T-helper 1 cell treated with Interleukin-12 subunit alpha and Interleukin-12 subunit beta and Interleukin-4 antibody, amounts not matched to agents 30 μg/mL and 1 μg/mL, for 36 hours (primary cell): ENCODE results near the gene GPR42.
"Not testable (repeated sequence)": the region's sequence is repeated elsewhere in the genome, so short reads cannot be mapped to it uniquely, and the experiment has no call there.

Experiments used
- H3K27ac Mint-ChIP-seq: one replicate; pipeline ENCODE4 v1.8.0; 2021; ENCODE audit warnings: mild to moderate bottlenecking, mixed read lengths
- H3K27me3 Mint-ChIP-seq: one replicate; pipeline ENCODE4 v1.8.0; 2021; ENCODE audit warnings: low read depth, mixed read lengths
- H3K36me3 Mint-ChIP-seq: one replicate; pipeline ENCODE4 v1.8.0; 2021; ENCODE audit warnings: low read depth, mixed read lengths
- H3K4me1 Mint-ChIP-seq: one replicate; pipeline ENCODE4 v1.8.0; 2021; ENCODE audit warnings: low read depth, mixed read lengths
- H3K4me3 Mint-ChIP-seq: one replicate; pipeline ENCODE4 v1.8.0; 2021; ENCODE audit warnings: mild to moderate bottlenecking, moderate library complexity, mixed read lengths
- H3K9me3 Mint-ChIP-seq: one replicate; pipeline ENCODE4 v1.8.0; 2021; ENCODE audit warnings: mixed read lengths

The GPR42 gene

GRCh38 chr19:35389192-35389861 is 18.5 kb downstream of the GPR42 start:
- H3K4me1 Mint-ChIP-seq: no peaks in the 10 kb centered on the region
- H3K36me3 Mint-ChIP-seq: peaks cover 2% of the 10 kb centered on the region
- no peaks in the 10 kb centered on the region for H3K27me3 Mint-ChIP-seq
- H3K4me3 Mint-ChIP-seq: no peak overlapping the region
- peaks cover 8% of the 10 kb centered on the region for H3K9me3 Mint-ChIP-seq
- no peak overlapping the region for H3K27ac Mint-ChIP-seq

- H3K27ac Mint-ChIP-seq: no peak overlapping the region
- H3K4me3 Mint-ChIP-seq: no peak overlapping the region
- no peaks in the 10 kb centered on the region for H3K36me3 Mint-ChIP-seq
- no peaks in the 10 kb centered on the region for H3K9me3 Mint-ChIP-seq
- H3K4me1 Mint-ChIP-seq: no peaks in the 10 kb centered on the region
- H3K27me3 Mint-ChIP-seq: no peaks in the 10 kb centered on the region
These were observed 22.2 kb downstream of the GPR42 start for GRCh38 chr19:35392742-35393715.

GRCh38 chr19:35395382-35396199 is 24.7 kb downstream of the GPR42 start:
- H3K27ac Mint-ChIP-seq: no peak overlapping the region
- H3K4me3 Mint-ChIP-seq: no peak overlapping the region
- no peaks in the 10 kb centered on the region for H3K27me3 Mint-ChIP-seq
- H3K9me3 Mint-ChIP-seq: no peaks in the 10 kb centered on the region
- H3K4me1 Mint-ChIP-seq: no peaks in the 10 kb centered on the region
- no peaks in the 10 kb centered on the region for H3K36me3 Mint-ChIP-seq

DNA sequence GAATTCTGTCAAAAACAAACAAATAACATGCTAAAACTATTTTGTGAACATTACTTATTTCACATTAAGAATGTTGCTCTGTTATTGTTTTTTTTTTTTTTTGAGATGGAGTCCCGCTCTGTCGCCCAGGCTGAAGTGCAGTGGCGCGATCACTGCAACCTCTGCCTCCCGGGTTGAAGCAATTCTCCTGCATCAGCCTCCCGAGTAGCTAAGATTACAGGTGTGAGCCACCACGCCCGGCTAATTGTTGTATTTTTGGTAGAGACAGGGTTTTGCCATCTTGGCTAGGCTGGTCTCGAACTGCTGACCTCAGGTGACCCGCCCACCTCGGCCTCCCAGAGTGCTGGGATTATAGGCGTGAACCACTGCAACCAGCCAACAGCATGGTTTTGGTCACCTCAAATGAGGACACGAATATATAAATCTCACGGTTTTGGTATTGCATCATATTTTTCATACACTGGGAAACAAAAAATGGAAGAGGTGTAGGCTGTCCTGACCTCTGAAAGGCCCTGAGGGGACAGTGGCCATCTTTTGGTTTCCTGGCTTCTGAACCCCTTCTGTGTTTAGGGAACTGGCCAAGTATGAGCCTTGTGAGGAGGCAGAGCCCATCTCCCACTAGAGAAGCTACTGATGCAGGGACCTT is 25.5 kb downstream of the GPR42 start:
- Mint-ChIP-seq H3K4me3 (no peak overlapping the region), H3K9me3 (no peaks in the 10 kb centered on the region), H3K4me1 (no peaks in the 10 kb centered on the region)

DNA sequence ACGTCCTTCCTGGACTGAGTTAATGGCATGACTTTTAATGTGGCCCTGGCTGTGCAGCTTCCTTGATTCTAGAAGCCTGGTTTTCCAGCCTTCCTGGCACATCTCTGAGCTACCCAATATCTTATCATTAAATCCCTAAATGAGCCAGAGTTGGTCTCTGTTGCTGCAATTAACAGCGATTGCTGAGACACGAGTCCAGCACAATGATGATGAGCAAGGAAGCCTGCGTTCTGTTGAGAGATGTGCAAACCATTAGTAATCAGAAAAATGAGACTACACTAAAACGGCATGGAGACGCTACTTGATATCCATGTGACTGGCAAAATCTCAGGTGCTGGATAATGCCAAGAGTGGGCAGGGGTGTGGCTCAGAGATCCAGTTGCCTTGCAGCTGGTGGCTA is 26.2 kb downstream of the GPR42 start:
- H3K9me3 Mint-ChIP-seq: no peaks in the 10 kb centered on the region
- no peaks in the 10 kb centered on the region for H3K27me3 Mint-ChIP-seq
- H3K36me3 Mint-ChIP-seq: no peaks in the 10 kb centered on the region
- no peak overlapping the region for H3K27ac Mint-ChIP-seq
- H3K4me1 Mint-ChIP-seq: no peaks in the 10 kb centered on the region
- H3K4me3 Mint-ChIP-seq: no peak overlapping the region

More for the DNA sequence above, 25.5 kb downstream of the GPR42 start:
- H3K36me3 Mint-ChIP-seq: no peaks in the 10 kb centered on the region
- no peak overlapping the region for H3K27ac Mint-ChIP-seq
- no peaks in the 10 kb centered on the region for H3K27me3 Mint-ChIP-seq

- no peaks in the 10 kb centered on the region for H3K9me3 Mint-ChIP-seq
- H3K36me3 Mint-ChIP-seq: no peaks in the 10 kb centered on the region
- H3K4me3 Mint-ChIP-seq: no peak overlapping the region
- no peaks in the 10 kb centered on the region for H3K27me3 Mint-ChIP-seq
- H3K4me1 Mint-ChIP-seq: no peaks in the 10 kb centered on the region
- no peak overlapping the region for H3K27ac Mint-ChIP-seq
These were observed 27.7 kb downstream of the GPR42 start for GRCh38 chr19:35398570-35398969.

GRCh38 chr19:35399231-35399630 is 28.4 kb downstream of the GPR42 start:
- Mint-ChIP-seq H3K4me3 (no peak overlapping the region), H3K27me3 (no peaks in the 10 kb centered on the region), H3K9me3 (no peaks in the 10 kb centered on the region), H3K4me1 (no peaks in the 10 kb centered on the region), H3K27ac (no peak overlapping the region), H3K36me3 (no peaks in the 10 kb centered on the region)

DNA sequence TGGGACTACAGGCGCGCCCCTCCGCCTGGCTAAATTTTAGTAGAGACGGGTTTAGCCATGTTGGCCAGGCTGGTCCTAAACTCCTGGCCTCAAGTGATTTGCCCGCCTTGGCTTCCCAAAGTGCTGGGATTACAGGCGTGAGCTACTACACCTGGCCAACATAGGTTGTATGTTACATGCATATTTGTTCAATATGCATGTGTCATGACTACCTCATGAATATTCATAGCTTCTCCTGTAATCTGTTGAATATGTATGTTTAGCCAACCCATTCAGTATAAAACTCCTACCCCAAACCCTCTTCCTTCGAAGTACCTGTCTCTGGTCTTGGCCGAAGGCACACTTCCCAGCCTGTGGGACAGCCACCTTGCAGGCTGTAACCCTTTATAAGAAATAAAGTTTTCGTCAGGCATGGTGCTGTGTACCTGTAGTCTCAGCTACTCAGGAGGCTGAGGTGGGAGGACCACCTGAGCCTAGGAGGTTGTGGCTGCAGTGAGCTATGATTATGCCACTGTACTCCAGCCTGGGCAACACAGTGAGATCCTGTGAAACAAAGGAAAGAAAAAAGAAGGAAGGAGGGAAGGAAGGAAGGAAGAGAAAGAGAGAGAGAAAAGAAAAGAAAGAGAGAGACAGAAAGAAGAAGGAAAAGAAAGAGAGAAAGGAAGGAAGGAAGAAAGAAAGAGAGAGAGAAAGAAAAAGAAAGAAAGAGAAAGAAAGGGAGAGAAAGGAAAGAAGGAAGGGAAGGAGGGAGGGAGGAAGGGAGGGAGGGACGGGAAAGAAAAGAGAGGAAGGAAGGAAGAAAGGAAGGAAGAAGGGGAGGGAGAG is 29.3 kb downstream of the GPR42 start:
- no peak overlapping the region for H3K4me3 Mint-ChIP-seq
- H3K36me3 Mint-ChIP-seq: no peaks in the 10 kb centered on the region
- no peaks in the 10 kb centered on the region for H3K27me3 Mint-ChIP-seq
- H3K27ac Mint-ChIP-seq: no peak overlapping the region
- no peaks in the 10 kb centered on the region for H3K9me3 Mint-ChIP-seq
- H3K4me1 Mint-ChIP-seq: no peaks in the 10 kb centered on the region

DNA sequence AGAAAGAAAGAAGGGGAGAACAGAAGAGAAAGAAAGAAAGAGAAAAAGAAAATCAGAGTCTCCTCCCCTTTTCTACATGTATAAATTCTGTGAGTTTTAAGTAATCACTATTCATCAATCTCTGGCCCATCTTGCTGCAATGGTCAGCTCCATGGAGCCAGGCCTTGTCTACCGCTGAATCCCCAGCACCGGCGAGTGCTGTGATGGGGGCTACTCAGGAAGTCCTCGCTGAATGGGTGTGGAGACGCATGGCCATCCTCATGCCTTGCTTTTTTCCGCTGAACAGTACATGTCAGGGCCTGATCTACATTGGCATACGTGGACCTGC is 29.9 kb downstream of the GPR42 start:
- no peaks in the 10 kb centered on the region for H3K9me3 Mint-ChIP-seq
- no peaks in the 10 kb centered on the region for H3K27me3 Mint-ChIP-seq
- no peaks in the 10 kb centered on the region for H3K36me3 Mint-ChIP-seq
- no peak overlapping the region for H3K4me3 Mint-ChIP-seq
- no peak overlapping the region for H3K27ac Mint-ChIP-seq
- no peaks in the 10 kb centered on the region for H3K4me1 Mint-ChIP-seq

DNA sequence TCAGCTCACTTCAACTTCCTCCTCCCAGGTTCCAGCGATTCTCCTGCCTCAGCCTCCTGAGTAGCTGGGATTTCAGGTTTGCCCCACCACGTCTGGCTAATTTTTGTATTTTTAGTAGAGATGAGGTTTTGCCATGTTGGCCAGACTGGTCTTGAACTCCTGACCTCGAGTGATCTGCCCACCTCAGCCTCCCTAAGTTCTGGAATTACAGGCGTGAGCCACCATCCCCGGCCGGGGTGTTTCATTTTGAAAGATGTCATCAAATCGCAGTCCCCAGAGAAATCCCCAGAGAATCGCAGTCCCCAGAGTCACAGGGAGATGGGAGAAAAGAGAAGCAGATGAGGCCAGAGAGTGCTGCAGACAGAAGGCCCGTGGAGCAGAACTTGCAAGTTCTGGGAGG is 30.5 kb downstream of the GPR42 start:
- not testable (repeated sequence) for H3K4me1 Mint-ChIP-seq, H3K27me3 Mint-ChIP-seq, H3K27ac Mint-ChIP-seq, H3K36me3 Mint-ChIP-seq, H3K4me3 Mint-ChIP-seq, H3K9me3 Mint-ChIP-seq

- Mint-ChIP-seq H3K4me1 (no peaks in the 10 kb centered on the region), H3K27me3 (no peaks in the 10 kb centered on the region), H3K4me3 (no peak overlapping the region), H3K9me3 (no peaks in the 10 kb centered on the region), H3K27ac (no peak overlapping the region), H3K36me3 (no peaks in the 10 kb centered on the region)
These were observed 32.4 kb downstream of the GPR42 start for GRCh38 chr19:35403116-35403760.

- H3K27ac Mint-ChIP-seq: no peak overlapping the region
- peaks cover 13% of the 10 kb centered on the region for H3K27me3 Mint-ChIP-seq
- no peaks in the 10 kb centered on the region for H3K4me1 Mint-ChIP-seq
- H3K4me3 Mint-ChIP-seq: no peak overlapping the region
- no peaks in the 10 kb centered on the region for H3K9me3 Mint-ChIP-seq
- no peaks in the 10 kb centered on the region for H3K36me3 Mint-ChIP-seq
These were observed 34.2 kb downstream of the GPR42 start for GRCh38 chr19:35404879-35405622.

DNA sequence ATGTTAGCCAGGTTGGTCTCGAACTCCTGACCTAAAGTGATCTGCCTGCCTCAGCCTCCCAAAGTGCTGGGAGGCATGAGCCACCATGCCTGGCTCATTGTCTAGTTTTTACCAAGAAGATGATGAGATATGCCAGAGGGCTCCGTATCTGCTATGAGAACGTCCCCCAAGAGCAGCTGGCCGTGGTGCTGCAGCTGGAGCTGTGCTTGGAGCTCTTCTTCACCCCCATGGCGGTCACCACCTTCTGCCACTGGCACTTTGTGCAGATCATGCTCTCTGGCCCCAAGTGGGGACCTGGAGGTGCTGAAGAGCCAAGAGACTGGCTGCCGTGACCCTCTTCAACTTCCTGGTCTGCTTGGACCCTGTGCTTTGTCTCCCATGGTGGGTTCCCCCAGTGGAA is 36.8 kb downstream of the GPR42 start:
- no peaks in the 10 kb centered on the region for H3K4me1 Mint-ChIP-seq
- no peaks in the 10 kb centered on the region for H3K36me3 Mint-ChIP-seq
- peaks cover 29% of the 10 kb centered on the region for H3K27me3 Mint-ChIP-seq
- no peak overlapping the region for H3K4me3 Mint-ChIP-seq
- no peaks in the 10 kb centered on the region for H3K9me3 Mint-ChIP-seq
- H3K27ac Mint-ChIP-seq: no peak overlapping the region
